HEK293 (cell line): ENCODE results near the gene ZIC5.
A peak's percentile ranks its signal among the peaks of the same experiment; 100 is the strongest.

ENCODE experiments used
- CTCF ChIA-PET: fragments of 350-600 bp; formaldehyde crosslinking; extraction: SDS; loops from one replicate; lab custom pipeline; 2021; ENCODE audit warnings: antibody characterized with exemption; lab: Yijun Ruan, JAX
- POLR2A ChIA-PET: fragments of 300-600 bp; formaldehyde crosslinking; extraction: SDS; loops from one replicate; lab custom pipeline; 2020; ENCODE audit warnings: antibody characterized with exemption, inconsistent platforms; lab: Yijun Ruan, JAX
- H3K27ac ChIP-seq: fragments of 200-500 bp; sonication (Bioruptor generic); 2 replicates; pipeline ENCODE4 v1.5.1; 2014; ENCODE audit warnings: low read depth, low read length, control low read depth, inconsistent platforms; ENCODE audit errors: extremely low read depth
- H3K36me3 ChIP-seq, 2 experiments: fragments of 200-500 bp in 1 of 2; sonication (Bioruptor generic) in 1 of 2; 1 replicate in 1 of 2; 2 replicates in 1 of 2; pipeline ENCODE4 v1.5.1; 2014 to 2017; ENCODE audit warnings: inconsistent platforms in 2 of 2, low read length in 2 of 2; ENCODE audit not compliant: control insufficient read depth in 2 of 2, insufficient read depth in 1 of 2
- H3K4me1 ChIP-seq: fragments of 200-500 bp; sonication (Bioruptor generic); 2 replicates; pipeline ENCODE4 v1.5.1; 2014; ENCODE audit warnings: mild to moderate bottlenecking, low read length, inconsistent platforms; ENCODE audit not compliant: control insufficient read depth, insufficient read depth
- H3K4me3 ChIP-seq: 2 replicates; pipeline ENCODE4 v1.5.1; 2011; ENCODE audit warnings: low read depth, mild to moderate bottlenecking, control low read depth, low read length, moderate library complexity
- H3K9me3 ChIP-seq: fragments of 200-500 bp; sonication (Bioruptor generic); 2 replicates; pipeline ENCODE4 v1.5.1; 2014; ENCODE audit warnings: low read depth, low read length, inconsistent platforms; ENCODE audit not compliant: control insufficient read depth, insufficient read depth
- GLI4 ChIP-seq: fragments of 450-650 bp; formaldehyde crosslinking; IDR thresholded peaks from 2 replicates; pipeline ENCODE4 v1.5.1; 2016; ENCODE audit warnings: missing biosample characterization, missing genetic modification characterization
- KLF7 ChIP-seq: fragments of 450-650 bp; formaldehyde crosslinking; IDR thresholded peaks from 2 replicates; pipeline ENCODE4 v1.5.1; 2016; ENCODE audit warnings: missing biosample characterization, missing genetic modification characterization, borderline replicate concordance
- PBX3 ChIP-seq: sonication (generic); formaldehyde crosslinking; IDR thresholded peaks from 2 replicates; pipeline ENCODE4 v1.8.1; 2022; ENCODE audit warnings: mild to moderate bottlenecking, moderate library complexity, missing genetic modification reagents
- PRDM10 ChIP-seq: fragments of 450-650 bp; formaldehyde crosslinking; IDR thresholded peaks from 2 replicates; pipeline ENCODE4 v1.5.1; 2016; ENCODE audit warnings: missing biosample characterization, missing genetic modification characterization
- WT1 ChIP-seq: fragments of 450-650 bp; formaldehyde crosslinking; IDR thresholded peaks from 2 replicates; pipeline ENCODE4 v1.5.1; 2016; ENCODE audit warnings: missing biosample characterization, missing genetic modification characterization
- ZBTB48 ChIP-seq: fragments of 450-650 bp; formaldehyde crosslinking; IDR thresholded peaks from 2 replicates; pipeline ENCODE4 v1.5.1; 2016; ENCODE audit warnings: missing biosample characterization, missing genetic modification characterization
- ZNF133 ChIP-seq: fragments of 450-650 bp; formaldehyde crosslinking; IDR thresholded peaks from 2 replicates; pipeline ENCODE4 v1.5.1; 2016; ENCODE audit warnings: missing biosample characterization, missing genetic modification characterization
- ZNF155 ChIP-seq: fragments of 450-650 bp; formaldehyde crosslinking; IDR thresholded peaks from 2 replicates; pipeline ENCODE4 v1.5.1; 2016; ENCODE audit warnings: missing biosample characterization, missing genetic modification characterization
- ZNF274 ChIP-seq, 2 experiments: fragments of 200-500 bp in 1 of 2; fragments of 450-650 bp in 1 of 2; sonication (Bioruptor generic) in 1 of 2; formaldehyde crosslinking in 1 of 2; IDR thresholded peaks; 2 replicates each; pipeline versions ENCODE4 v1.5.1 to v1.6.1; 2014 to 2016; ENCODE audit warnings: borderline replicate concordance in 1 of 2, inconsistent platforms in 1 of 2, low read length in 1 of 2, missing biosample characterization in 1 of 2, missing genetic modification characterization in 1 of 2
- ZNF311 ChIP-seq: fragments of 450-650 bp; formaldehyde crosslinking; IDR thresholded peaks from 2 replicates; pipeline ENCODE4 v1.5.1; 2017; ENCODE audit warnings: missing biosample characterization, missing genetic modification characterization, borderline replicate concordance
- ZNF37A ChIP-seq: fragments of 450-650 bp; IDR thresholded peaks from 2 replicates; pipeline ENCODE4 v1.5.1; 2018; ENCODE audit warnings: missing biosample characterization, missing genetic modification characterization
- ZNF404 ChIP-seq: fragments of 450-650 bp; formaldehyde crosslinking; IDR thresholded peaks from 2 replicates; pipeline ENCODE4 v1.5.1; 2017; ENCODE audit warnings: missing biosample characterization, missing genetic modification characterization
- ZNF585B ChIP-seq: fragments of 450-650 bp; formaldehyde crosslinking; IDR thresholded peaks from 2 replicates; pipeline ENCODE4 v1.5.1; 2016; ENCODE audit warnings: missing biosample characterization, missing genetic modification characterization
- ZNF623 ChIP-seq: fragments of 450-650 bp; formaldehyde crosslinking; IDR thresholded peaks from 2 replicates; pipeline ENCODE4 v1.5.1; 2016; ENCODE audit warnings: missing biosample characterization, missing genetic modification characterization
- ZNF785 ChIP-seq: fragments of 450-650 bp; formaldehyde crosslinking; IDR thresholded peaks from 2 replicates; pipeline ENCODE4 v1.5.1; 2016; ENCODE audit warnings: missing biosample characterization, missing genetic modification characterization
- ZSCAN4 ChIP-seq: fragments of 450-650 bp; formaldehyde crosslinking; IDR thresholded peaks from 2 replicates; pipeline ENCODE4 v1.5.1; 2017; ENCODE audit warnings: missing biosample characterization, missing genetic modification characterization

Gene ZIC5

GRCh38 chr13:99935772-99936171 lies 35.8 kb downstream of the ZIC5 start:
- H3K4me1 ChIP-seq = no peaks in the 10 kb centered on the region
- POLR2A ChIA-PET = no interaction called here
- no peak overlapping the region for H3K27ac ChIP-seq
- H3K9me3 ChIP-seq = no peaks in the 10 kb centered on the region
- CTCF ChIA-PET = interaction anchor here (0.6 to 1.2 kb wide), 2 partner anchors 22 to 42 kb away, joined by 4 read pairs; no protein-coding TSS in a partner anchor
- H3K36me3 ChIP-seq = no peaks in the 10 kb centered on the region
- TF ChIP-seq ZNF585B = no peak
- no peak for TF ChIP-seq ZBTB48 (tag by site-specific recombination)
- TF ChIP-seq KLF7 (tag by site-specific recombination) = no peak
- TF ChIP-seq WT1 = no peak
- no peak for TF ChIP-seq GLI4
- H3K4me3 ChIP-seq = no peak overlapping the region

- no peaks in the 10 kb centered on the region for H3K4me1 ChIP-seq
- no peaks in the 10 kb centered on the region for H3K36me3 ChIP-seq
- no peak for TF ChIP-seq ZNF37A (tag by site-specific recombination)
- no peak for TF ChIP-seq PRDM10 (tag by site-specific recombination)
- no peak for TF ChIP-seq KLF7 (tag by site-specific recombination)
- no peak for TF ChIP-seq ZNF623
- ChIA-PET CTCF (no interaction called here), POLR2A (no interaction called here)
- H3K27ac ChIP-seq = no peak overlapping the region
- no peaks in the 10 kb centered on the region for H3K9me3 ChIP-seq
- H3K4me3 ChIP-seq = no peak overlapping the region
Observed at GRCh38 chr13:99932912-99933311, 38.7 kb downstream of the ZIC5 start.

- TF ChIP-seq ZNF404 (tag by site-specific recombination) (no peak), ZSCAN4 (tag by site-specific recombination) (peak; percentile 77), PBX3 (CRISPR knock-in tag) (no peak), ZNF274 (IDR thresholded peaks at IDR 0.05; ENCODE audit: low read length) (no peak), ZNF274 (tag by site-specific recombination; IDR thresholded peaks at IDR 0.05; ENCODE audit: borderline replicate concordance) (no peak), ZNF785 (no peak), ZNF133 (no peak), ZNF311 (tag by site-specific recombination) (no peak), WT1 (no peak), ZNF155 (tag by site-specific recombination) (no peak)
- Histone ChIP-seq H3K36me3 (no peaks in the 10 kb centered on the region), H3K4me1 (no peaks in the 10 kb centered on the region), H3K9me3 (no peaks in the 10 kb centered on the region), H3K27ac (no peak overlapping the region), H3K4me3 (no peak overlapping the region)
- CTCF ChIA-PET = no interaction called here
- POLR2A ChIA-PET = no interaction called here
Observed at GRCh38 chr13:99930925-99931324, 40.6 kb downstream of the ZIC5 start.
